Measurements from ENCODE around the gene MLLT1.

DNA sequence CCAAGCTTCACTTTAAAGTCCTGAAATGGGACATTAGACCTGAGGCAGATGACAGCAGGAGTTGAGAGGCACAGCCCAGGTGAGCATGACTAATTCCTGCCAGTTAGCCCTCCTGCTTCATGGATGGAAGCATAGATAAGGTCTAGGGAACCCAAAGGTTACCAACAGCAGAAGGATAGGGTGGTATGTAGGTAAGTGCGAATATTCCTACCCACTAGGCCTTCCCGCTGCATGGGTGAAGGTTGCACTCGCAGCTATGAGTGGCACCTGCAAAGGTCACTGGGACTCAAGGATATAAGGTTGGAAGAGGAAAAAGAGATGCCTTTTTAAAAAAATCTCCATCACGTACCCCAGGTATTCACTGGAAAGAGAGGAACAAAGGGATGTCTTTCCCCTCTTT, 12.2 kb upstream of the MLLT1 start:
- TF ChIP-seq, protein P1, sequence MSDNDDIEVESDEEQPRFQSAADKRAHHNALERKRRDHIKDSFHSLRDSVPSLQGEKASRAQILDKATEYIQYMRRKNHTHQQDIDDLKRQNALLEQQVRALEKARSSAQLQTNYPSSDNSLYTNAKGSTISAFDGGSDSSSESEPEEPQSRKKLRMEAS (IDR thresholded peaks at IDR 0.05; ENCODE audit: low read depth, low read length) = no peak
- TF ChIP-seq EZH2 (IDR thresholded peaks at IDR 0.05; ENCODE audit: borderline replicate concordance, control insufficient read depth, low read depth, low read length) (no peak), DPF2 (IDR thresholded peaks at IDR 0.05) (no peak), RAD21 (IDR thresholded peaks at IDR 0.05; ENCODE audit: insufficient read depth, low read depth, low read length) (no peak)
